GM10248 (cell line): ENCODE data around the gene ZFR.
"Not testable (repeated sequence)": the region's sequence is repeated elsewhere in the genome, so short reads cannot be mapped to it uniquely, and the experiment has no call there.

Experiments
- CTCF ChIA-PET: fragments of 300-600 bp; sonication (Branson Sonifier 250); formaldehyde crosslinking; extraction: SDS; loops from one replicate; lab custom pipeline; 2021; ENCODE audit warnings: antibody characterized with exemption; lab: Yijun Ruan, JAX
- POLR2A ChIA-PET: fragments of 350-650 bp; sonication (Branson Sonifier 250); formaldehyde crosslinking; extraction: SDS; loops from one replicate; lab custom pipeline; 2020; ENCODE audit warnings: antibody characterized with exemption; lab: Yijun Ruan, JAX
- DNase-seq: peaks from one replicate; pipeline ENCODE4 v3.0.0; 2012; ENCODE audit errors: extremely low spot score
- CTCF ChIP-seq: IDR thresholded peaks from 2 replicates; pipeline ENCODE4 v1.5.1; 2012; ENCODE audit warnings: mild to moderate bottlenecking, low read depth; ENCODE audit errors: extremely low read depth, missing control alignments, control extremely low read depth

ZFR gene

DNA sequence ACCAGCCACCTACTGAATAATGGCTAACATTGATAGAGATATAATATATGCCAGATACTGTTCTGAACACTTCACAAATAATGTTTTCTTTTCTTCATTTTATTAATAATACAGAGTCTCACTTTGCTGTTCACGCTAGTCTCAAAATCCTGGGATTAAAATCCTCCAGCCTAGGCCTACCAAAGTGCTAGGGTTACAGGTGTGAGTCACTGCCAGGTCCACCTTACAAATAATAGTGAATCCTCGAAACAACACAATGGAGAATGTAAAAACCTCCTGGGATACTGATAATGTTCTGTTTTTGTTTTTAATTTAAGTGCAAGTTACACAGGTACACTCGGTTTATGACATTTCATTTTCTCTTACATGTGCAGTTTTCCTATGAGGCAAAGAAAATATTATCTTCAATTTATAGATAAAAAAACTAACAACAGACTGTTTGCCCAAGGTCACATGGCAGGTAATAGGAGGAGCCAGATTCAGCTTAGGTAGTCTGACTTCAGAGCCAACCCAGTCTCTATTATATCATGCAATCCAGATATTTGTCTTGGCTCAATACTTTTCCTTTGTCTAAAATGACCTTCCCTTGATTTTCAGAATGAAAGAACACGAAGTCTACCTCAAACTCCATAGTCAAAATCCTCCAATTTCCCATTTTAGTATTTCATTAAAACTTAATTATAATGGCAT is 7.8 kb downstream of the ZFR start:
- ChIA-PET POLR2A (interaction anchor here (0.5 kb wide), 1 partner anchor 946 kb away, joined by 3 read pairs; no protein-coding TSS in a partner anchor), CTCF (interaction anchor here (1.2 kb wide), 1 partner anchor 204 kb away, joined by 3 read pairs; no protein-coding TSS in a partner anchor)
- TF ChIP-seq CTCF, result no peak

GRCh38 chr5:32435383-32435782 is 9.2 kb downstream of the ZFR start:
- no peak for TF ChIP-seq CTCF
- CTCF ChIA-PET, result interaction anchor here (0.8 to 1.1 kb wide), 5 partner anchors 18 to 177 kb away, joined by 3 to 4 read pairs (median 3); no protein-coding TSS in a partner anchor
- POLR2A ChIA-PET, result no interaction called here
- DNase-seq, result no peak

More for the DNA sequence above, 7.8 kb downstream of the ZFR start:
- DNase-seq, result no peak

DNA sequence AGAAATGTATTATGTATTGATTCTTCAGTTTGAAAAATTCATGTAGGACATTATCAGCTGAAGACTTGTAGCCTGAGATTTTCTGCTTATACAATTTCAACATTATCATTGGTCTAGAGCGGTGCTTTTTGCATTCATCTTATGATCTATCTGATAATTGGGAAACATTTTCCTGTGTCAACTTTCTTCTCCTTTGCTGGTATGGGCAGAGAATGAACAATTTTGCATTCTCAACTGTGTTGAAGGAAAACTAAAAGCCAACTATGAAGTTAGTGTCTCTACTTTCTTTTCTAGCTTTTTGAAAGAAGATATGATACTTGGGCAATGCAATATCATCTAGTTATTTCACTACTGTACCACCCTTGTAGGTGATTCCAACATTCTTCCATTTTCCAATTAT is 10.3 kb downstream of the ZFR start:
- POLR2A ChIA-PET, result no interaction called here
- DNase-seq, result no peak
- TF ChIP-seq CTCF, result no peak
- CTCF ChIA-PET, result interaction anchor here (1.4 kb wide), 1 partner anchor 156 kb away, joined by 3 read pairs; no protein-coding TSS in a partner anchor

DNA sequence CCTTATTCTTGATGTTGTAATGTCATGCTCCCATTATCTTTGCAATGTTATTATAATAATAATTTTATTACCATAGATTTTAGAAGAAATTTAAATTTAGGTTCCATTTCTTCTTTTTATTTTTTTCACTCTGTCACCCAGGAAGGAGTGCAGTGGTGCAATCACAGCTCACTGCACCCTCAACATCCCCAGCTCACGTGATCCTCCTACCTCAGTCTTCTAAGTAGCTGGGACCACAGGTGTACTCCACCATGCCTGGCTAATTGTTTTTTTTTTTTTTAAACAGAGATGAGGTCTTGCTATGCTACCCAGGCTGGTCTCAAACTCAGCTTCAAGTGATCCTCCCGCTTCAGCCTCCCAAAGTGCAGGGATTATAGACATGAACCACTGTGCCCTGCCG is 11.9 kb downstream of the ZFR start:
- POLR2A ChIA-PET, result no interaction called here
- CTCF ChIA-PET, result interaction anchor here (0.8 to 2.1 kb wide), 5 partner anchors 8 to 158 kb away, joined by 3 to 7 read pairs (median 5); no protein-coding TSS in a partner anchor
- DNase-seq, result no peak
- TF ChIP-seq CTCF, result no peak

DNA sequence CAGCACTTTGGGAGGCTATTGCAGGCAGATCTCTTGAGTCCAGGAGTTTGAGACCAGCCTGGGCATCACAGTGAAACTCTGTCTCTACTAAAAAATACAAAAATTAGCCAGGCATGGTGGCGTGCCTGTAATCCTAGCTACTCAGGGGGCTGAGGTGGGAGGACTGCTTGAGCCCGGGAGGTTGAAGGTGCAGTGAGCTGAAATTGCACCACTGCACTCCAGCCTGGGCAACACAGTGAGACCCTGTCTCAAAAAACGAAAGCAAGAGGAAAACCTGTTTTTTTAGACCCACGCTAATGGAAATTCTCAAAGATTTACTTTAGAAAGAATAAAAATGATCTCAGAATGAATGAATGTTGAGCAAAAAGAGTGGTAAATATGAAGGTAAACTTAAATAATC is 13.7 kb downstream of the ZFR start:
- DNase-seq, POLR2A ChIA-PET: not testable (repeated sequence)
- CTCF ChIA-PET, result interaction anchor here (0.9 to 1.6 kb wide), 2 partner anchors 10 to 20 kb away, joined by 3 to 4 read pairs; no protein-coding TSS in a partner anchor

DNA sequence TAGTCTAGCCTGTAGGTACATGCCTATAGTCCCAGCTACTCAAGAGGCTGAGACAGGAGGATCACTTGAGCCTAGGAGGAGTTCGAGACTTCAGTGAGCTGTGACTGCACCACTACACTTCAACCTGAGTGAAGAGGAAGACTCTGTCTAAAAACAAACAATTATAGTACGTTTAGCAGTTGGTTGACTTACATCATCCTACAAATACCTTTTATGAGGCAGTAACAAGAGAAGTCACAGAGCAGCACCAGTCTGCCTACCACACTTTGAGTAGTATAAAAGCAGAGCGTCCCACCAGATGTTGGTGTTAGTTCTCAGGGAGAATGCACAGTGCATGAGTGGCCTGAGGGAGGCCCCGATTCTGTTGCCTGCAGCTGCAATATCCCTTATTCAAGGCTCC is 16.1 kb downstream of the ZFR start:
- no peak for TF ChIP-seq CTCF
- POLR2A ChIA-PET, result no interaction called here
- CTCF ChIA-PET, result interaction anchor here (1.1 to 1.2 kb wide), 2 partner anchors 18 to 22 kb away, joined by 3 read pairs; no protein-coding TSS in a partner anchor
- no peak for DNase-seq
